Keratinocyte (primary cell): Measurements from ENCODE around the gene TC2N. TPM values are rescaled to one million over a fixed set of nuclear protein-coding genes. Genes with fewer than 3 reads are reported as not detected.

ENCODE experiments used
- DNase-seq: peaks from one replicate; pipeline ENCODE4 v3.0.0-alpha.2; 2011; ENCODE audit warnings: low read depth, missing footprints, low spot score
- FAIRE-seq: peaks from 2 replicates; lab custom pipeline; 2011; peaks lifted over from hg19 to GRCh38; lab: Jason Lieb, UNC
- H2AFZ ChIP-seq: 2 replicates; pipeline ENCODE4 v1.6.0; 2012; ENCODE audit warnings: low read length, control low read depth, inconsistent platforms; ENCODE audit not compliant: control insufficient read depth
- H3K27ac ChIP-seq: 2 replicates; pipeline ENCODE4 v1.5.1; 2011; ENCODE audit warnings: low read length; ENCODE audit not compliant: control insufficient read depth, insufficient read depth
- H3K27me3 ChIP-seq: 3 replicates; pipeline ENCODE4 v1.6.0; 2011; ENCODE audit warnings: low read length; ENCODE audit not compliant: control insufficient read depth, insufficient read depth; ENCODE audit errors: extremely low read depth
- H3K36me3 ChIP-seq, 2 experiments: 2 replicates in 1 of 2; 3 replicates in 1 of 2; pipeline ENCODE4 v1.5.1; 2011; ENCODE audit warnings: low read length in 2 of 2, mild to moderate bottlenecking in 1 of 2; ENCODE audit not compliant: control insufficient read depth in 2 of 2, insufficient read depth in 2 of 2; ENCODE audit errors: extremely low read depth in 1 of 2
- H3K4me1 ChIP-seq: 3 replicates; pipeline ENCODE4 v1.5.1; 2011; ENCODE audit warnings: low read length; ENCODE audit not compliant: control insufficient read depth, insufficient read depth; ENCODE audit errors: extremely low read depth
- H3K4me2 ChIP-seq: 3 replicates; pipeline ENCODE4 v1.6.0; 2011; ENCODE audit warnings: low read depth, low read length; ENCODE audit not compliant: control insufficient read depth, insufficient read depth; ENCODE audit errors: extremely low read depth
- H3K4me3 ChIP-seq, 3 experiments: fragments of 200-600 bp in 1 of 3; sonication (generic) in 1 of 3; 2 replicates in 2 of 3; 3 replicates in 1 of 3; pipeline ENCODE4 v1.5.1; 2011 to 2016; ENCODE audit warnings: low read length in 3 of 3, mild to moderate bottlenecking in 3 of 3, control low read depth in 2 of 3, inconsistent platforms in 1 of 3, low read depth in 1 of 3, mixed read lengths in 1 of 3, mixed run types in 1 of 3, moderate library complexity in 1 of 3; ENCODE audit not compliant: control insufficient read depth in 2 of 3, insufficient read depth in 2 of 3; ENCODE audit errors: extremely low read depth in 1 of 3
- H3K79me2 ChIP-seq: 2 replicates; pipeline ENCODE4 v1.6.0; 2012; ENCODE audit warnings: low read length; ENCODE audit not compliant: control insufficient read depth, insufficient read depth
- H3K9ac ChIP-seq: 3 replicates; pipeline ENCODE4 v1.6.0; 2011; ENCODE audit warnings: low read length; ENCODE audit not compliant: control insufficient read depth, insufficient read depth; ENCODE audit errors: extremely low read depth
- H3K9me1 ChIP-seq: 3 replicates; pipeline ENCODE4 v1.6.0; 2011; ENCODE audit warnings: low read length; ENCODE audit not compliant: control insufficient read depth, insufficient read depth; ENCODE audit errors: extremely low read depth
- H3K9me3 ChIP-seq: 2 replicates; pipeline ENCODE4 v1.5.1; 2012; ENCODE audit warnings: low read depth, low read length; ENCODE audit not compliant: control insufficient read depth
- H4K20me1 ChIP-seq: 3 replicates; pipeline ENCODE4 v1.6.0; 2011; ENCODE audit warnings: low read length; ENCODE audit not compliant: control insufficient read depth, insufficient read depth; ENCODE audit errors: extremely low read depth
- CTCF ChIP-seq, 3 experiments: IDR thresholded peaks in 1 of 3; conservative IDR thresholded peaks in 1 of 3; optimal IDR thresholded peaks in 1 of 3; 2 replicates in 2 of 3; 3 replicates in 1 of 3; pipeline versions ENCODE3 to v1.5.1; 2011; ENCODE audit warnings: low read length in 3 of 3, mild to moderate bottlenecking in 3 of 3, moderate library complexity in 2 of 3, control low read depth in 1 of 3, inconsistent platforms in 1 of 3; ENCODE audit not compliant: insufficient read depth in 2 of 3; ENCODE audit errors: extremely low read depth in 1 of 3
- EZH2 ChIP-seq: IDR thresholded peaks from one replicate; pipeline ENCODE4 v1.6.1; 2012; ENCODE audit warnings: inconsistent platforms, mild to moderate bottlenecking, low read length, moderate library complexity
- dilution Hi-C: fragments of 300-500 bp; cut with MboI; formaldehyde crosslinking; loops from one replicate; pipeline ENCODE4 v1.7.0; 2020; ENCODE audit warnings: low sequenced_read_pairs; ENCODE audit not compliant: extremely low pct_ligation_motif_present
- polyA minus RNA-seq, 3 experiments: library from RNA; depleted of rRNA, polyadenylated mRNA; stranded (reverse); fragments of >200 nt; gene quantifications; 1 replicate in 1 of 3; 2 replicates in 1 of 3; 3 replicates in 1 of 3; pipeline ENCODE4 v1.2.3, GENCODE V29; 2011
- polyA plus RNA-seq, 5 experiments: library from polyadenylated mRNA; depleted of rRNA in 3 of 5; stranded (reverse) in 3 of 5; stranded (forward) in 1 of 5; unstranded in 1 of 5; fragments of >200 nt; gene quantifications; 1 replicate in 1 of 5; 2 replicates in 3 of 5; 3 replicates in 1 of 5; pipeline versions ENCODE4 v1.2.1 to v1.2.3, GENCODE V29; 2011 to 2012; ENCODE audit warnings: missing spikeins in 2 of 5, low read depth in 1 of 5, low replicate concordance in 1 of 5

The TC2N gene
- polyA plus RNA-seq (12.5 to 22.6 TPM (median 15.6 TPM) in 3 replicates), polyA minus RNA-seq (8.6 to 23.9 TPM (median 13.8 TPM) in 3 replicates)
- 6.7 TPM for polyA plus RNA-seq (2011; ENCODE audit: low read depth)
- 9.8 and 18.4 TPM in 2 replicates for polyA plus RNA-seq (2011; cell fraction: cytosol; rRNA removed)
- 14.5 and 17.9 TPM in 2 replicates for polyA plus RNA-seq (2011; cell fraction: nucleus; rRNA removed)
- polyA plus RNA-seq (2012; ENCODE audit: low replicate concordance), result 6.5 and 13.3 TPM in 2 replicates
- 11.1 TPM for polyA minus RNA-seq (2011; cell fraction: cytosol; rRNA and poly(A)+ RNA removed)
- 13.1 and 27.1 TPM in 2 replicates for polyA minus RNA-seq (2011; cell fraction: nucleus; rRNA and poly(A)+ RNA removed)

- Histone ChIP-seq H3K4me2 (no peak within 1 kb of the TSS), H3K79me2 (no peaks in the 10 kb centered on the region), H3K9ac (no peak within 1 kb of the TSS), H3K36me3 (no peaks in the 10 kb centered on the region), H3K4me1 (peaks cover 3% of the 10 kb centered on the region), H3K27me3 (peaks cover under 1% of the 10 kb centered on the region), H3K4me3 (no peak within 1 kb of the TSS), H2AFZ (no peak within 1 kb of the TSS), H4K20me1 (no peaks in the 10 kb centered on the region), H3K27ac (no peak within 1 kb of the TSS), H3K9me1 (no peaks in the 10 kb centered on the region), H3K9me3 (no peaks in the 10 kb centered on the region)
- DNase-seq, result no peak
- dilution Hi-C loops, result no loop called here
- FAIRE-seq, result no peak
- TF ChIP-seq CTCF (optimal IDR thresholded peaks at IDR 0.05 in 1 of 3, IDR thresholded peaks at IDR 0.05 in 1 of 3, conservative IDR thresholded peaks at IDR 0.05 in 1 of 3; ENCODE audit: extremely low read depth in 1 of 3, insufficient read depth in 2 of 3, low read length in 3 of 3) (no peak), EZH2 (no peak)
Measured at GRCh38 chr14:91867316-91867988, at the start of gene TC2N. Gene TC2N (minus strand): TSS chr14:91867536. CDS start chr14:91813769, 53,767 bp downstream.

GRCh38 chr14:91912035-91912434 is 44.7 kb upstream of the TC2N start:
- H3K9me3 ChIP-seq, result no peaks in the 10 kb centered on the region
- no peaks in the 10 kb centered on the region for H3K79me2 ChIP-seq
- H3K9ac ChIP-seq, result no peak overlapping the region
- no peaks in the 10 kb centered on the region for H3K4me1 ChIP-seq
- no peaks in the 10 kb centered on the region for H3K9me1 ChIP-seq
- no peak for TF ChIP-seq EZH2
- no peak for TF ChIP-seq CTCF (optimal IDR thresholded peaks at IDR 0.05 in 1 of 3, IDR thresholded peaks at IDR 0.05 in 1 of 3, conservative IDR thresholded peaks at IDR 0.05 in 1 of 3; ENCODE audit: extremely low read depth in 1 of 3, insufficient read depth in 2 of 3, low read length in 3 of 3)
- H4K20me1 ChIP-seq, result no peaks in the 10 kb centered on the region
- peak overlapping the region; percentile 6 for H3K4me2 ChIP-seq
- dilution Hi-C loops, result no loop called here
- H3K4me3 ChIP-seq, result no peak overlapping the region
- DNase-seq (no peak), FAIRE-seq (no peak)
- no peak overlapping the region for H3K27ac ChIP-seq
- no peaks in the 10 kb centered on the region for H3K27me3 ChIP-seq
- no peak overlapping the region for H2AFZ ChIP-seq
- H3K36me3 ChIP-seq, result no peaks in the 10 kb centered on the region
